H9 (cell line): ENCODE measurements around the gene WDR33. TPM values are rescaled to one million over a fixed set of nuclear protein-coding genes. Genes with fewer than 3 reads are reported as not detected.

Experiments
- DNase-seq: peaks from one replicate; pipeline ENCODE4 v3.0.0-alpha.2; 2017
- H2AFZ ChIP-seq: one replicate; pipeline ENCODE4 v1.6.1; 2013; ENCODE audit warnings: mild to moderate bottlenecking, low read length, control low read depth, moderate library complexity
- H2AK5ac ChIP-seq: 2 replicates; pipeline ENCODE4 v1.6.1; 2013; ENCODE audit warnings: low read length, control low read depth, mixed read lengths; ENCODE audit not compliant: insufficient read length
- H2BK120ac ChIP-seq: one replicate; pipeline ENCODE4 v1.6.1; 2013; ENCODE audit warnings: low read depth, mild to moderate bottlenecking, low read length, control low read depth, inconsistent platforms; ENCODE audit not compliant: poor library complexity, severe bottlenecking
- H2BK12ac ChIP-seq: 2 replicates; pipeline ENCODE4 v1.6.1; 2013; ENCODE audit warnings: low read length, control low read depth, mixed read lengths, low read depth; ENCODE audit not compliant: insufficient read length
- H2BK15ac ChIP-seq: 2 replicates; pipeline ENCODE4 v1.6.1; 2013; ENCODE audit warnings: low read depth, low read length, control low read depth
- H2BK20ac ChIP-seq: one replicate; pipeline ENCODE4 v1.6.1; 2013; ENCODE audit warnings: low read depth, mild to moderate bottlenecking, low read length, control low read depth, inconsistent platforms; ENCODE audit not compliant: poor library complexity, severe bottlenecking
- H2BK5ac ChIP-seq: 2 replicates; pipeline ENCODE4 v1.6.1; 2013; ENCODE audit warnings: low read length, control low read depth, mixed read lengths; ENCODE audit not compliant: insufficient read length
- H3K14ac ChIP-seq: 2 replicates; pipeline ENCODE4 v1.6.1; 2013; ENCODE audit warnings: low read length, control low read depth; ENCODE audit not compliant: insufficient read depth
- H3K18ac ChIP-seq: 2 replicates; pipeline ENCODE4 v1.6.1; 2013; ENCODE audit warnings: low read depth, mild to moderate bottlenecking, mixed read lengths, low read length, control low read depth; ENCODE audit not compliant: insufficient read length
- H3K23ac ChIP-seq: 2 replicates; pipeline ENCODE4 v1.6.1; 2013; ENCODE audit warnings: low read length, control low read depth, mixed read lengths, low read depth; ENCODE audit not compliant: insufficient read length
- H3K23me2 ChIP-seq: 2 replicates; pipeline ENCODE4 v1.6.1; 2013; ENCODE audit warnings: low read depth, mild to moderate bottlenecking, mixed read lengths, low read length, control low read depth; ENCODE audit not compliant: insufficient read length, poor library complexity, severe bottlenecking
- H3K27ac ChIP-seq: 2 replicates; pipeline ENCODE4 v1.5.1; 2013; ENCODE audit warnings: low read length, control low read depth, mixed read lengths, low read depth; ENCODE audit not compliant: insufficient read length
- H3K27me3 ChIP-seq: 2 replicates; pipeline ENCODE4 v1.6.1; 2013; ENCODE audit warnings: low read length, control low read depth, inconsistent platforms; ENCODE audit not compliant: insufficient read depth
- H3K4ac ChIP-seq: 2 replicates; pipeline ENCODE4 v1.6.1; 2013; ENCODE audit warnings: low read depth, mild to moderate bottlenecking, control low read depth, inconsistent platforms, low read length, moderate library complexity
- H3K4me1 ChIP-seq: 2 replicates; pipeline ENCODE4 v1.6.1; 2013; ENCODE audit warnings: low read length, control low read depth, inconsistent platforms; ENCODE audit not compliant: insufficient read depth
- H3K4me2 ChIP-seq: 2 replicates; pipeline ENCODE4 v1.6.1; 2013; ENCODE audit warnings: low read length, control low read depth, mixed read lengths; ENCODE audit not compliant: insufficient read length, insufficient read depth
- H3K56ac ChIP-seq: 2 replicates; pipeline ENCODE4 v1.6.1; 2013; ENCODE audit warnings: low read depth, mild to moderate bottlenecking, mixed read lengths, low read length, control low read depth; ENCODE audit not compliant: insufficient read length
- H3K79me1 ChIP-seq: 2 replicates; pipeline ENCODE4 v1.6.1; 2013; ENCODE audit warnings: low read depth, mild to moderate bottlenecking, moderate library complexity, low read length, control low read depth, inconsistent platforms; ENCODE audit not compliant: insufficient read depth, poor library complexity, severe bottlenecking
- H3K79me2 ChIP-seq: 2 replicates; pipeline ENCODE4 v1.6.1; 2013; ENCODE audit warnings: low read length, control low read depth, inconsistent platforms; ENCODE audit not compliant: insufficient read depth
- H3K9ac ChIP-seq: 2 replicates; pipeline ENCODE4 v1.6.1; 2013; ENCODE audit warnings: low read length, control low read depth, mixed read lengths; ENCODE audit not compliant: insufficient read length; ENCODE audit errors: extremely low read depth
- H3K9me3 ChIP-seq: one replicate; pipeline ENCODE4 v1.6.1; 2013; ENCODE audit warnings: low read depth, low read length, inconsistent platforms; ENCODE audit not compliant: control insufficient read depth
- H3T11ph ChIP-seq: one replicate; pipeline ENCODE4 v1.6.1; 2013; ENCODE audit warnings: mild to moderate bottlenecking, low read length, control low read depth, inconsistent platforms
- H4K20me1 ChIP-seq: one replicate; pipeline ENCODE4 v1.6.1; 2013; ENCODE audit not compliant: control insufficient read depth, insufficient read length, insufficient read depth
- H4K5ac ChIP-seq: 2 replicates; pipeline ENCODE4 v1.6.1; 2013; ENCODE audit warnings: low read depth, mild to moderate bottlenecking, mixed read lengths, low read length, control low read depth; ENCODE audit not compliant: insufficient read length
- H4K8ac ChIP-seq: replicated peaks from 2 replicates; pipeline ENCODE4 v1.6.1; 2013; ENCODE audit warnings: low read length, control low read depth, mixed read lengths, low read depth; ENCODE audit not compliant: insufficient read length
- H4K91ac ChIP-seq: 2 replicates; pipeline ENCODE4 v1.6.1; 2013; ENCODE audit warnings: low read depth, mild to moderate bottlenecking, moderate library complexity, mixed read lengths, low read length, control low read depth; ENCODE audit not compliant: insufficient read length
- H3K27ac Mint-ChIP-seq, 3 experiments: 2 replicates in 2 of 3; 3 replicates in 1 of 3; pipeline ENCODE4 v1.8.0; 2020 to 2021; ENCODE audit warnings: mixed read lengths in 3 of 3, mild to moderate bottlenecking in 1 of 3, moderate library complexity in 1 of 3
- H3K27me3 Mint-ChIP-seq: 2 replicates; pipeline ENCODE4 v1.8.0; 2021; ENCODE audit warnings: low read depth, mild to moderate bottlenecking, moderate library complexity, mixed read lengths
- H3K36me3 Mint-ChIP-seq, 3 experiments: 2 replicates in 2 of 3; 3 replicates in 1 of 3; pipeline ENCODE4 v1.8.0; 2020 to 2021; ENCODE audit warnings: low read depth in 3 of 3, mixed read lengths in 3 of 3; ENCODE audit not compliant: insufficient read depth in 1 of 3
- H3K4me1 Mint-ChIP-seq, 2 experiments: 2 replicates each; pipeline ENCODE4 v1.8.0; 2020; ENCODE audit warnings: mixed read lengths in 2 of 2
- H3K4me3 Mint-ChIP-seq, 2 experiments: 2 replicates in 1 of 2; 3 replicates in 1 of 2; pipeline ENCODE4 v1.8.0; 2020 to 2021; ENCODE audit warnings: mild to moderate bottlenecking in 2 of 2, mixed read lengths in 2 of 2, moderate library complexity in 1 of 2
- H3K9me3 Mint-ChIP-seq, 2 experiments: 2 replicates in 1 of 2; 3 replicates in 1 of 2; pipeline ENCODE4 v1.8.0; 2020; ENCODE audit warnings: mild to moderate bottlenecking in 2 of 2, mixed read lengths in 2 of 2, moderate library complexity in 1 of 2
- CTCF ChIP-seq: fragments of 200-600 bp; sonication (generic); conservative IDR thresholded peaks from 3 replicates; pipeline ENCODE4 v1.8.0; 2021; ENCODE audit warnings: antibody characterized with exemption, mild to moderate bottlenecking
- WGBS: extraction: QIAGEN DNeasy Blood & Tissue Kit; methylation state at CpG from one replicate; pipeline ENCODE4 v1.1.7; 2013; ENCODE audit warnings: missing lambda C conversion rate, low lambda C conversion rate, mixed read lengths; ENCODE audit not compliant: insufficient read length; ENCODE audit errors: extremely low coverage; 5-methylcytosine and 5-hydroxymethylcytosine counted together
- total RNA-seq: library from RNA; stranded (reverse); gene quantifications from 2 replicates; pipeline ENCODE4 v1.2.1, GENCODE V29; 2021

Gene WDR33
- total RNA-seq, 1 experiment from 2014 or later = 86.0 TPM

- no peak overlapping the region for H3K27ac ChIP-seq
- H2BK20ac ChIP-seq = no peak overlapping the region
- H3K4me3 Mint-ChIP-seq = no peak overlapping the region
- H3K9ac ChIP-seq = no peak overlapping the region
- H4K5ac ChIP-seq = no peak overlapping the region
- no peak overlapping the region for H3K56ac ChIP-seq
- no peak overlapping the region for H2BK120ac ChIP-seq
- H3K4me1 ChIP-seq = no peaks in the 10 kb centered on the region
- no peak for TF ChIP-seq CTCF
- WGBS = no CpG with 5 or more reads among the region's 5 CpGs
- no peak overlapping the region for H3K4me2 ChIP-seq
- no peak overlapping the region for H2BK5ac ChIP-seq
- peaks cover 36% of the 10 kb centered on the region for H3K9me3 ChIP-seq
- H3K27me3 Mint-ChIP-seq = peaks cover 12% of the 10 kb centered on the region
- no peak overlapping the region for H3T11ph ChIP-seq
- no peaks in the 10 kb centered on the region for H3K23me2 ChIP-seq
- DNase-seq = no peak
- H2AFZ ChIP-seq = no peak overlapping the region
- no peak overlapping the region for H3K27ac Mint-ChIP-seq
- H2AK5ac ChIP-seq = no peak overlapping the region
- no peak overlapping the region for H4K8ac ChIP-seq
- H3K79me1 ChIP-seq = no peaks in the 10 kb centered on the region
- no peak overlapping the region for H3K18ac ChIP-seq
- no peaks in the 10 kb centered on the region for H3K27me3 ChIP-seq
- H4K91ac ChIP-seq = no peak overlapping the region
- no peak overlapping the region for H3K14ac ChIP-seq
- H3K23ac ChIP-seq = no peak overlapping the region
- peaks cover 5 to 8% of the 10 kb centered on the region in 2 experiments for H3K4me1 Mint-ChIP-seq
- peaks cover 37 to 43% of the 10 kb centered on the region in 2 experiments for H3K9me3 Mint-ChIP-seq
- H3K79me2 ChIP-seq = no peaks in the 10 kb centered on the region
- H3K4ac ChIP-seq = no peak overlapping the region
- H2BK12ac ChIP-seq = no peak overlapping the region
- H2BK15ac ChIP-seq = no peak overlapping the region
- peaks cover 6 to 26% (median 19%) of the 10 kb centered on the region in 3 experiments; a peak in 6 of 7 replicates for H3K36me3 Mint-ChIP-seq
- H4K20me1 ChIP-seq = no peaks in the 10 kb centered on the region
These were observed 7.3 kb upstream of the WDR33 start for GRCh38 chr2:127818241-127818640.
